ENCODE measurements around the gene PTPA.

Gene PTPA

GRCh38 chr9:129107651-129108050 is 3.6 kb upstream of the PTPA start:
- TF ChIP-seq SIN3A (IDR thresholded peaks at IDR 0.05; ENCODE audit: borderline replicate concordance, insufficient read depth, low read length) (no peak), REST (IDR thresholded peaks at IDR 0.05; ENCODE audit: insufficient read depth in 1 of 2, low read depth in 2 of 2, low read length in 2 of 2) (no peak), POLR2AphosphoS5 (IDR thresholded peaks at IDR 0.05; ENCODE audit: low read depth, low read length) (no peak), FOXP2 (optimal IDR thresholded peaks at IDR 0.05; ENCODE audit: borderline replicate concordance, extremely low read depth, extremely low read length, insufficient read depth) (no peak), TAF1 (IDR thresholded peaks at IDR 0.05; ENCODE audit: borderline replicate concordance, insufficient read depth, low read length) (no peak)

GRCh38 chr9:129108083-129108804 is 3.0 kb upstream of the PTPA start:
- no peak for TF ChIP-seq SIN3A (IDR thresholded peaks at IDR 0.05; ENCODE audit: borderline replicate concordance, insufficient read depth, low read length)
- no peak for TF ChIP-seq POLR2AphosphoS5 (IDR thresholded peaks at IDR 0.05; ENCODE audit: low read depth, low read length)
- no peak for TF ChIP-seq FOXP2 (optimal IDR thresholded peaks at IDR 0.05; ENCODE audit: borderline replicate concordance, extremely low read depth, extremely low read length, insufficient read depth)
- no peak for TF ChIP-seq TAF1 (IDR thresholded peaks at IDR 0.05; ENCODE audit: borderline replicate concordance, insufficient read depth, low read length)
- TF ChIP-seq REST (IDR thresholded peaks at IDR 0.05; ENCODE audit: insufficient read depth in 1 of 2, low read depth in 2 of 2, low read length in 2 of 2) = no peak

- TF ChIP-seq TAF1 (IDR thresholded peaks at IDR 0.05; ENCODE audit: borderline replicate concordance, insufficient read depth, low read length) (no peak), FOXP2 (optimal IDR thresholded peaks at IDR 0.05; ENCODE audit: borderline replicate concordance, extremely low read depth, extremely low read length, insufficient read depth) (no peak), POLR2AphosphoS5 (IDR thresholded peaks at IDR 0.05; ENCODE audit: low read depth, low read length) (no peak), REST (IDR thresholded peaks at IDR 0.05; ENCODE audit: insufficient read depth in 1 of 2, low read depth in 2 of 2, low read length in 2 of 2) (no peak), SIN3A (IDR thresholded peaks at IDR 0.05; ENCODE audit: borderline replicate concordance, insufficient read depth, low read length) (no peak)
Measured at GRCh38 chr9:129108805-129109536, 2.2 kb upstream of the PTPA start.

GRCh38 chr9:129109537-129109903 is 1.7 kb upstream of the PTPA start:
- TF ChIP-seq FOXP2 (optimal IDR thresholded peaks at IDR 0.05; ENCODE audit: borderline replicate concordance, extremely low read depth, extremely low read length, insufficient read depth) (no peak), POLR2AphosphoS5 (IDR thresholded peaks at IDR 0.05; ENCODE audit: low read depth, low read length) (no peak)

- TF ChIP-seq SIN3A (IDR thresholded peaks at IDR 0.05; ENCODE audit: borderline replicate concordance, insufficient read depth, low read length) (no peak), POLR2AphosphoS5 (IDR thresholded peaks at IDR 0.05; ENCODE audit: low read depth, low read length) (no peak), FOXP2 (optimal IDR thresholded peaks at IDR 0.05; ENCODE audit: borderline replicate concordance, extremely low read depth, extremely low read length, insufficient read depth) (no peak), TAF1 (IDR thresholded peaks at IDR 0.05; ENCODE audit: borderline replicate concordance, insufficient read depth, low read length) (no peak), REST (IDR thresholded peaks at IDR 0.05; ENCODE audit: insufficient read depth in 1 of 2, low read depth in 2 of 2, low read length in 2 of 2) (no peak)
Measured at GRCh38 chr9:129109952-129110739, 1.1 kb upstream of the PTPA start.
